H9 (cell line): ENCODE results near the gene APLP2. TPM values are rescaled to one million over a fixed set of nuclear protein-coding genes. Genes with fewer than 3 reads are reported as not detected.

Experiments used
- DNase-seq: peaks from one replicate; pipeline ENCODE4 v3.0.0-alpha.2; 2017
- H2AFZ ChIP-seq: one replicate; pipeline ENCODE4 v1.6.1; 2013; ENCODE audit warnings: mild to moderate bottlenecking, low read length, control low read depth, moderate library complexity
- H2AK5ac ChIP-seq: 2 replicates; pipeline ENCODE4 v1.6.1; 2013; ENCODE audit warnings: low read length, control low read depth, mixed read lengths; ENCODE audit not compliant: insufficient read length
- H2BK120ac ChIP-seq: one replicate; pipeline ENCODE4 v1.6.1; 2013; ENCODE audit warnings: low read depth, mild to moderate bottlenecking, low read length, control low read depth, inconsistent platforms; ENCODE audit not compliant: poor library complexity, severe bottlenecking
- H2BK12ac ChIP-seq: 2 replicates; pipeline ENCODE4 v1.6.1; 2013; ENCODE audit warnings: low read length, control low read depth, mixed read lengths, low read depth; ENCODE audit not compliant: insufficient read length
- H2BK15ac ChIP-seq: 2 replicates; pipeline ENCODE4 v1.6.1; 2013; ENCODE audit warnings: low read depth, low read length, control low read depth
- H2BK20ac ChIP-seq: one replicate; pipeline ENCODE4 v1.6.1; 2013; ENCODE audit warnings: low read depth, mild to moderate bottlenecking, low read length, control low read depth, inconsistent platforms; ENCODE audit not compliant: poor library complexity, severe bottlenecking
- H2BK5ac ChIP-seq: 2 replicates; pipeline ENCODE4 v1.6.1; 2013; ENCODE audit warnings: low read length, control low read depth, mixed read lengths; ENCODE audit not compliant: insufficient read length
- H3K14ac ChIP-seq: 2 replicates; pipeline ENCODE4 v1.6.1; 2013; ENCODE audit warnings: low read length, control low read depth; ENCODE audit not compliant: insufficient read depth
- H3K18ac ChIP-seq: 2 replicates; pipeline ENCODE4 v1.6.1; 2013; ENCODE audit warnings: low read depth, mild to moderate bottlenecking, mixed read lengths, low read length, control low read depth; ENCODE audit not compliant: insufficient read length
- H3K23ac ChIP-seq: 2 replicates; pipeline ENCODE4 v1.6.1; 2013; ENCODE audit warnings: low read length, control low read depth, mixed read lengths, low read depth; ENCODE audit not compliant: insufficient read length
- H3K23me2 ChIP-seq: 2 replicates; pipeline ENCODE4 v1.6.1; 2013; ENCODE audit warnings: low read depth, mild to moderate bottlenecking, mixed read lengths, low read length, control low read depth; ENCODE audit not compliant: insufficient read length, poor library complexity, severe bottlenecking
- H3K27ac ChIP-seq: 2 replicates; pipeline ENCODE4 v1.5.1; 2013; ENCODE audit warnings: low read length, control low read depth, mixed read lengths, low read depth; ENCODE audit not compliant: insufficient read length
- H3K27me3 ChIP-seq: 2 replicates; pipeline ENCODE4 v1.6.1; 2013; ENCODE audit warnings: low read length, control low read depth, inconsistent platforms; ENCODE audit not compliant: insufficient read depth
- H3K4ac ChIP-seq: 2 replicates; pipeline ENCODE4 v1.6.1; 2013; ENCODE audit warnings: low read depth, mild to moderate bottlenecking, control low read depth, inconsistent platforms, low read length, moderate library complexity
- H3K4me1 ChIP-seq: 2 replicates; pipeline ENCODE4 v1.6.1; 2013; ENCODE audit warnings: low read length, control low read depth, inconsistent platforms; ENCODE audit not compliant: insufficient read depth
- H3K4me2 ChIP-seq: 2 replicates; pipeline ENCODE4 v1.6.1; 2013; ENCODE audit warnings: low read length, control low read depth, mixed read lengths; ENCODE audit not compliant: insufficient read length, insufficient read depth
- H3K56ac ChIP-seq: 2 replicates; pipeline ENCODE4 v1.6.1; 2013; ENCODE audit warnings: low read depth, mild to moderate bottlenecking, mixed read lengths, low read length, control low read depth; ENCODE audit not compliant: insufficient read length
- H3K79me1 ChIP-seq: 2 replicates; pipeline ENCODE4 v1.6.1; 2013; ENCODE audit warnings: low read depth, mild to moderate bottlenecking, moderate library complexity, low read length, control low read depth, inconsistent platforms; ENCODE audit not compliant: insufficient read depth, poor library complexity, severe bottlenecking
- H3K79me2 ChIP-seq: 2 replicates; pipeline ENCODE4 v1.6.1; 2013; ENCODE audit warnings: low read length, control low read depth, inconsistent platforms; ENCODE audit not compliant: insufficient read depth
- H3K9ac ChIP-seq: 2 replicates; pipeline ENCODE4 v1.6.1; 2013; ENCODE audit warnings: low read length, control low read depth, mixed read lengths; ENCODE audit not compliant: insufficient read length; ENCODE audit errors: extremely low read depth
- H3K9me3 ChIP-seq: one replicate; pipeline ENCODE4 v1.6.1; 2013; ENCODE audit warnings: low read depth, low read length, inconsistent platforms; ENCODE audit not compliant: control insufficient read depth
- H3T11ph ChIP-seq: one replicate; pipeline ENCODE4 v1.6.1; 2013; ENCODE audit warnings: mild to moderate bottlenecking, low read length, control low read depth, inconsistent platforms
- H4K20me1 ChIP-seq: one replicate; pipeline ENCODE4 v1.6.1; 2013; ENCODE audit not compliant: control insufficient read depth, insufficient read length, insufficient read depth
- H4K5ac ChIP-seq: 2 replicates; pipeline ENCODE4 v1.6.1; 2013; ENCODE audit warnings: low read depth, mild to moderate bottlenecking, mixed read lengths, low read length, control low read depth; ENCODE audit not compliant: insufficient read length
- H4K8ac ChIP-seq: replicated peaks from 2 replicates; pipeline ENCODE4 v1.6.1; 2013; ENCODE audit warnings: low read length, control low read depth, mixed read lengths, low read depth; ENCODE audit not compliant: insufficient read length
- H4K91ac ChIP-seq: 2 replicates; pipeline ENCODE4 v1.6.1; 2013; ENCODE audit warnings: low read depth, mild to moderate bottlenecking, moderate library complexity, mixed read lengths, low read length, control low read depth; ENCODE audit not compliant: insufficient read length
- H3K27ac Mint-ChIP-seq, 3 experiments: 2 replicates in 2 of 3; 3 replicates in 1 of 3; pipeline ENCODE4 v1.8.0; 2020 to 2021; ENCODE audit warnings: mixed read lengths in 3 of 3, mild to moderate bottlenecking in 1 of 3, moderate library complexity in 1 of 3
- H3K27me3 Mint-ChIP-seq: 2 replicates; pipeline ENCODE4 v1.8.0; 2021; ENCODE audit warnings: low read depth, mild to moderate bottlenecking, moderate library complexity, mixed read lengths
- H3K36me3 Mint-ChIP-seq, 3 experiments: 2 replicates in 2 of 3; 3 replicates in 1 of 3; pipeline ENCODE4 v1.8.0; 2020 to 2021; ENCODE audit warnings: low read depth in 3 of 3, mixed read lengths in 3 of 3; ENCODE audit not compliant: insufficient read depth in 1 of 3
- H3K4me1 Mint-ChIP-seq, 2 experiments: 2 replicates each; pipeline ENCODE4 v1.8.0; 2020; ENCODE audit warnings: mixed read lengths in 2 of 2
- H3K4me3 Mint-ChIP-seq, 2 experiments: 2 replicates in 1 of 2; 3 replicates in 1 of 2; pipeline ENCODE4 v1.8.0; 2020 to 2021; ENCODE audit warnings: mild to moderate bottlenecking in 2 of 2, mixed read lengths in 2 of 2, moderate library complexity in 1 of 2
- H3K9me3 Mint-ChIP-seq, 2 experiments: 2 replicates in 1 of 2; 3 replicates in 1 of 2; pipeline ENCODE4 v1.8.0; 2020; ENCODE audit warnings: mild to moderate bottlenecking in 2 of 2, mixed read lengths in 2 of 2, moderate library complexity in 1 of 2
- CTCF ChIP-seq: fragments of 200-600 bp; sonication (generic); conservative IDR thresholded peaks from 3 replicates; pipeline ENCODE4 v1.8.0; 2021; ENCODE audit warnings: antibody characterized with exemption, mild to moderate bottlenecking
- WGBS: extraction: QIAGEN DNeasy Blood & Tissue Kit; methylation state at CpG from one replicate; pipeline ENCODE4 v1.1.7; 2013; ENCODE audit warnings: missing lambda C conversion rate, low lambda C conversion rate, mixed read lengths; ENCODE audit not compliant: insufficient read length; ENCODE audit errors: extremely low coverage; 5-methylcytosine and 5-hydroxymethylcytosine counted together
- total RNA-seq: library from RNA; stranded (reverse); gene quantifications from 2 replicates; pipeline ENCODE4 v1.2.1, GENCODE V29; 2021

Gene APLP2
- total RNA-seq, 1 experiment from 2014 or later: 328 TPM

GRCh38 chr11:130022799-130023198 is 46.9 kb upstream of the APLP2 start:
- Histone ChIP-seq H3T11ph (no peak overlapping the region), H2BK20ac (no peak overlapping the region), H2BK5ac (no peak overlapping the region), H3K56ac (no peak overlapping the region), H3K18ac (no peak overlapping the region), H3K79me2 (no peaks in the 10 kb centered on the region), H2BK12ac (no peak overlapping the region), H3K14ac (no peak overlapping the region), H3K9me3 (no peaks in the 10 kb centered on the region), H3K27ac (no peak overlapping the region), H3K27me3 (no peaks in the 10 kb centered on the region), H2BK15ac (no peak overlapping the region), H3K4me1 (no peaks in the 10 kb centered on the region), H3K23ac (no peak overlapping the region), H4K91ac (no peak overlapping the region), H4K20me1 (no peaks in the 10 kb centered on the region), H3K23me2 (no peaks in the 10 kb centered on the region), H2AFZ (no peak overlapping the region), H3K4me2 (no peak overlapping the region), H2AK5ac (no peak overlapping the region), H4K8ac (no peak overlapping the region), H3K9ac (no peak overlapping the region), H3K4ac (no peak overlapping the region), H2BK120ac (no peak overlapping the region), H4K5ac (no peak overlapping the region), H3K79me1 (no peaks in the 10 kb centered on the region)
- H3K9me3 Mint-ChIP-seq: peaks cover 5 to 8% of the 10 kb centered on the region in 2 experiments
- WGBS: no CpG with 5 or more reads among the region's 2 CpGs
- no peak for TF ChIP-seq CTCF
- H3K27me3 Mint-ChIP-seq: no peaks in the 10 kb centered on the region; the same call in 1 of the 2 replicates
- H3K27ac Mint-ChIP-seq: no peak overlapping the region
- H3K4me3 Mint-ChIP-seq: no peak overlapping the region
- H3K4me1 Mint-ChIP-seq: peaks cover 5 to 6% of the 10 kb centered on the region in 2 experiments
- no peak for DNase-seq
- no peaks in the 10 kb centered on the region; a peak in 1 of 7 replicates for H3K36me3 Mint-ChIP-seq
